Keratinocyte (primary cell): ENCODE results near the gene SASH1. TPM values are rescaled to one million over a fixed set of nuclear protein-coding genes. Genes with fewer than 3 reads are reported as not detected.

Experiments
- DNase-seq: peaks from one replicate; pipeline ENCODE4 v3.0.0-alpha.2; 2011; ENCODE audit warnings: low read depth, missing footprints, low spot score
- FAIRE-seq: peaks from 2 replicates; lab custom pipeline; 2011; peaks lifted over from hg19 to GRCh38; lab: Jason Lieb, UNC
- H2AFZ ChIP-seq: 2 replicates; pipeline ENCODE4 v1.6.0; 2012; ENCODE audit warnings: low read length, control low read depth, inconsistent platforms; ENCODE audit not compliant: control insufficient read depth
- H3K27ac ChIP-seq: 2 replicates; pipeline ENCODE4 v1.5.1; 2011; ENCODE audit warnings: low read length; ENCODE audit not compliant: control insufficient read depth, insufficient read depth
- H3K27me3 ChIP-seq: 3 replicates; pipeline ENCODE4 v1.6.0; 2011; ENCODE audit warnings: low read length; ENCODE audit not compliant: control insufficient read depth, insufficient read depth; ENCODE audit errors: extremely low read depth
- H3K36me3 ChIP-seq, 2 experiments: 2 replicates in 1 of 2; 3 replicates in 1 of 2; pipeline ENCODE4 v1.5.1; 2011; ENCODE audit warnings: low read length in 2 of 2, mild to moderate bottlenecking in 1 of 2; ENCODE audit not compliant: control insufficient read depth in 2 of 2, insufficient read depth in 2 of 2; ENCODE audit errors: extremely low read depth in 1 of 2
- H3K4me1 ChIP-seq: 3 replicates; pipeline ENCODE4 v1.5.1; 2011; ENCODE audit warnings: low read length; ENCODE audit not compliant: control insufficient read depth, insufficient read depth; ENCODE audit errors: extremely low read depth
- H3K4me2 ChIP-seq: 3 replicates; pipeline ENCODE4 v1.6.0; 2011; ENCODE audit warnings: low read depth, low read length; ENCODE audit not compliant: control insufficient read depth, insufficient read depth; ENCODE audit errors: extremely low read depth
- H3K4me3 ChIP-seq, 3 experiments: fragments of 200-600 bp in 1 of 3; sonication (generic) in 1 of 3; 2 replicates in 2 of 3; 3 replicates in 1 of 3; pipeline ENCODE4 v1.5.1; 2011 to 2016; ENCODE audit warnings: low read length in 3 of 3, mild to moderate bottlenecking in 3 of 3, control low read depth in 2 of 3, inconsistent platforms in 1 of 3, low read depth in 1 of 3, mixed read lengths in 1 of 3, mixed run types in 1 of 3, moderate library complexity in 1 of 3; ENCODE audit not compliant: control insufficient read depth in 2 of 3, insufficient read depth in 2 of 3; ENCODE audit errors: extremely low read depth in 1 of 3
- H3K79me2 ChIP-seq: 2 replicates; pipeline ENCODE4 v1.6.0; 2012; ENCODE audit warnings: low read length; ENCODE audit not compliant: control insufficient read depth, insufficient read depth
- H3K9ac ChIP-seq: 3 replicates; pipeline ENCODE4 v1.6.0; 2011; ENCODE audit warnings: low read length; ENCODE audit not compliant: control insufficient read depth, insufficient read depth; ENCODE audit errors: extremely low read depth
- H3K9me1 ChIP-seq: 3 replicates; pipeline ENCODE4 v1.6.0; 2011; ENCODE audit warnings: low read length; ENCODE audit not compliant: control insufficient read depth, insufficient read depth; ENCODE audit errors: extremely low read depth
- H3K9me3 ChIP-seq: 2 replicates; pipeline ENCODE4 v1.5.1; 2012; ENCODE audit warnings: low read depth, low read length; ENCODE audit not compliant: control insufficient read depth
- H4K20me1 ChIP-seq: 3 replicates; pipeline ENCODE4 v1.6.0; 2011; ENCODE audit warnings: low read length; ENCODE audit not compliant: control insufficient read depth, insufficient read depth; ENCODE audit errors: extremely low read depth
- EZH2 ChIP-seq: IDR thresholded peaks from one replicate; pipeline ENCODE4 v1.6.1; 2012; ENCODE audit warnings: inconsistent platforms, mild to moderate bottlenecking, low read length, moderate library complexity
- dilution Hi-C: fragments of 300-500 bp; cut with MboI; formaldehyde crosslinking; loops from one replicate; pipeline ENCODE4 v1.7.0; 2020; ENCODE audit warnings: low sequenced_read_pairs; ENCODE audit not compliant: extremely low pct_ligation_motif_present
- polyA plus RNA-seq, 5 experiments: library from polyadenylated mRNA; depleted of rRNA in 3 of 5; stranded (reverse) in 3 of 5; stranded (forward) in 1 of 5; unstranded in 1 of 5; fragments of >200 nt; gene quantifications; 1 replicate in 1 of 5; 2 replicates in 3 of 5; 3 replicates in 1 of 5; pipeline versions ENCODE4 v1.2.1 to v1.2.3, GENCODE V29; 2011 to 2012; ENCODE audit warnings: missing spikeins in 2 of 5, low read depth in 1 of 5, low replicate concordance in 1 of 5
- TF ChIP-seq, protein P1 (sequence below), 3 experiments: IDR thresholded peaks in 1 of 3; conservative IDR thresholded peaks in 1 of 3; optimal IDR thresholded peaks in 1 of 3; 2 replicates in 2 of 3; 3 replicates in 1 of 3; pipeline versions ENCODE3 to v1.5.1; 2011; ENCODE audit warnings: low read length in 3 of 3, mild to moderate bottlenecking in 3 of 3, moderate library complexity in 2 of 3, control low read depth in 1 of 3, inconsistent platforms in 1 of 3; ENCODE audit not compliant: insufficient read depth in 2 of 3; ENCODE audit errors: extremely low read depth in 1 of 3

Gene SASH1
- polyA plus RNA-seq, 1 donor (not counting 4 experiments of a cell fraction or from before 2014, with no cell fraction given): 4.4 TPM

DNA sequence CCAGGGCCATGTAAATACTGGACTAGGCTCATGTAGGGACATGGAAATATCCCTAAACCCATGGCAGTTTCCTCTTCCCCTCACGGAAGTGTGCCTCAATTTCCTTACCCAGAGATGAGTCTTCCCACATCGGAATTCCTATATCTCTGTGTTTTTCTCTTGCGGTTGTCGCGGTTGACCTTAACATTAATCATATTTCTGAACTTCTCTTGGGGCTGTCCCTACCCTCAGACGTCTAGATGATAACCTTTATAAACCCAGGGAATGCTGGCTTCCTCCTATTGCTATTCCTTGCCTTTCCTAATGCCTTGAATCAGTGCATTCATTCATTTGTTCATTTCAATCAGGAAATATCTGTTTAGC lies 160.1 kb downstream of the SASH1 start:
- no peaks in the 10 kb centered on the region for H3K9me3 ChIP-seq
- FAIRE-seq (no peak), DNase-seq (no peak)
- dilution Hi-C loops: no loop called here
- peaks cover 13% of the 10 kb centered on the region for H3K4me1 ChIP-seq
- no peak overlapping the region for H3K27ac ChIP-seq
- H2AFZ ChIP-seq: no peak overlapping the region
- no peak overlapping the region for H3K4me3 ChIP-seq
- H3K27me3 ChIP-seq: no peaks in the 10 kb centered on the region
- no peaks in the 10 kb centered on the region for H3K79me2 ChIP-seq
- TF ChIP-seq, protein P1, sequence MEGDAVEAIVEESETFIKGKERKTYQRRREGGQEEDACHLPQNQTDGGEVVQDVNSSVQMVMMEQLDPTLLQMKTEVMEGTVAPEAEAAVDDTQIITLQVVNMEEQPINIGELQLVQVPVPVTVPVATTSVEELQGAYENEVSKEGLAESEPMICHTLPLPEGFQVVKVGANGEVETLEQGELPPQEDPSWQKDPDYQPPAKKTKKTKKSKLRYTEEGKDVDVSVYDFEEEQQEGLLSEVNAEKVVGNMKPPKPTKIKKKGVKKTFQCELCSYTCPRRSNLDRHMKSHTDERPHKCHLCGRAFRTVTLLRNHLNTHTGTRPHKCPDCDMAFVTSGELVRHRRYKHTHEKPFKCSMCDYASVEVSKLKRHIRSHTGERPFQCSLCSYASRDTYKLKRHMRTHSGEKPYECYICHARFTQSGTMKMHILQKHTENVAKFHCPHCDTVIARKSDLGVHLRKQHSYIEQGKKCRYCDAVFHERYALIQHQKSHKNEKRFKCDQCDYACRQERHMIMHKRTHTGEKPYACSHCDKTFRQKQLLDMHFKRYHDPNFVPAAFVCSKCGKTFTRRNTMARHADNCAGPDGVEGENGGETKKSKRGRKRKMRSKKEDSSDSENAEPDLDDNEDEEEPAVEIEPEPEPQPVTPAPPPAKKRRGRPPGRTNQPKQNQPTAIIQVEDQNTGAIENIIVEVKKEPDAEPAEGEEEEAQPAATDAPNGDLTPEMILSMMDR (optimal IDR thresholded peaks at IDR 0.05 in 1 of 3, IDR thresholded peaks at IDR 0.05 in 1 of 3, conservative IDR thresholded peaks at IDR 0.05 in 1 of 3; ENCODE audit: extremely low read depth in 1 of 3, insufficient read depth in 2 of 3, low read length in 3 of 3): no peak
- TF ChIP-seq EZH2: no peak
- no peaks in the 10 kb centered on the region for H3K36me3 ChIP-seq
- H3K4me2 ChIP-seq: no peak overlapping the region
- no peaks in the 10 kb centered on the region for H3K9me1 ChIP-seq
- H4K20me1 ChIP-seq: no peaks in the 10 kb centered on the region
- H3K9ac ChIP-seq: no peak overlapping the region

DNA sequence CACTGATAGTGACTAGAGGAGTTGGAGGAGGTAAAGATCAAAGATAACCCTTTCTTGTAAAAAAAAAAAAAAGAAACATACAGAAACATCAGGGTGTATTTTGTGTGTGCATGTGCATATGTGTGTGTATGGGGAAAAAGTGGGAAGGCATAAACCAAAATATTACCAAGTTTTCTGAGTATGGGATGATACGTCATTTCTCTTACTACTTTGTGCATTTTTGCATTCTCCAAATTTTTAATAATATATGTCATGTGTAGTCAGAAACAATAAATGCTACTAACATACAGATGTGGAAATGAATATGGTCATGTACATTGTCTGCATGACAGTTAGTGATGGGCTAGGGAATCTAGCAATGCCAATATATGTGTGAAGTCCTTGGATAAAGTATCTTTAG lies 161.1 kb downstream of the SASH1 start:
- no peak overlapping the region for H3K4me3 ChIP-seq
- H3K4me1 ChIP-seq: peaks cover 13% of the 10 kb centered on the region
- no peaks in the 10 kb centered on the region for H3K27me3 ChIP-seq
- H3K9ac ChIP-seq: no peak overlapping the region
- no peaks in the 10 kb centered on the region for H3K36me3 ChIP-seq
- DNase-seq: no peak
- dilution Hi-C loops: no loop called here
- H2AFZ ChIP-seq: no peak overlapping the region
- no peak for FAIRE-seq
- H3K27ac ChIP-seq: no peak overlapping the region
- H3K9me1 ChIP-seq: no peaks in the 10 kb centered on the region
- no peak for TF ChIP-seq EZH2
- TF ChIP-seq, protein P1 (optimal IDR thresholded peaks at IDR 0.05 in 1 of 3, IDR thresholded peaks at IDR 0.05 in 1 of 3, conservative IDR thresholded peaks at IDR 0.05 in 1 of 3; ENCODE audit: extremely low read depth in 1 of 3, insufficient read depth in 2 of 3, low read length in 3 of 3): no peak
- no peaks in the 10 kb centered on the region for H4K20me1 ChIP-seq
- no peak overlapping the region for H3K4me2 ChIP-seq
- H3K9me3 ChIP-seq: no peaks in the 10 kb centered on the region
- H3K79me2 ChIP-seq: no peaks in the 10 kb centered on the region
